Ishikawa (cell line): Measurements from ENCODE around the gene DGUOK.

Experiments
- CEBPB ChIP-seq: IDR thresholded peaks from 2 replicates; pipeline ENCODE4 v1.6.1; 2012
- CREB1 ChIP-seq: IDR thresholded peaks from 2 replicates; pipeline ENCODE4 v1.6.1; 2012; ENCODE audit warnings: low read depth
- EGR1 ChIP-seq: IDR thresholded peaks from 2 replicates; pipeline ENCODE4 v1.6.1; 2012
- EP300 ChIP-seq: IDR thresholded peaks from 2 replicates; pipeline ENCODE4 v1.6.1; 2012; ENCODE audit warnings: borderline replicate concordance
- FOXM1 ChIP-seq: IDR thresholded peaks from 2 replicates; pipeline ENCODE4 v1.6.1; 2012; ENCODE audit warnings: low read depth, borderline replicate concordance
- MAX ChIP-seq: IDR thresholded peaks from 2 replicates; pipeline ENCODE4 v1.6.1; 2012
- NFIC ChIP-seq: IDR thresholded peaks from 2 replicates; pipeline ENCODE4 v1.6.1; 2012
- RAD21 ChIP-seq: IDR thresholded peaks from 2 replicates; pipeline ENCODE4 v1.6.1; 2012; ENCODE audit warnings: low read depth
- REST ChIP-seq: IDR thresholded peaks from 2 replicates; pipeline ENCODE4 v1.6.1; 2012; ENCODE audit warnings: low read depth, mild to moderate bottlenecking
- TAF1 ChIP-seq: IDR thresholded peaks from 2 replicates; pipeline ENCODE4 v1.6.1; 2012; ENCODE audit warnings: low read depth, mild to moderate bottlenecking
- TCF12 ChIP-seq: IDR thresholded peaks from 2 replicates; pipeline ENCODE4 v1.6.1; 2012; ENCODE audit warnings: low read depth
- TEAD4 ChIP-seq: IDR thresholded peaks from 2 replicates; pipeline ENCODE4 v1.6.1; 2012
- USF1 ChIP-seq: IDR thresholded peaks from 2 replicates; pipeline ENCODE4 v1.6.1; 2012
- YY1 ChIP-seq: IDR thresholded peaks from 2 replicates; pipeline ENCODE4 v1.6.1; 2012; ENCODE audit warnings: low read depth
- ZBTB7A ChIP-seq: IDR thresholded peaks from 2 replicates; pipeline ENCODE4 v1.6.1; 2012; ENCODE audit warnings: low read depth

Gene DGUOK

GRCh38 chr2:73914667-73915066, 12.0 kb upstream of the DGUOK start:
- TF ChIP-seq TEAD4 (no peak), REST (no peak), EP300 (no peak), NFIC (no peak), FOXM1 (no peak), YY1 (no peak), ZBTB7A (no peak), TAF1 (no peak), USF1 (no peak), MAX (no peak), CREB1 (no peak), CEBPB (no peak), TCF12 (no peak), RAD21 (no peak), EGR1 (no peak)

- TF ChIP-seq REST = no peak
- no peak for TF ChIP-seq TCF12
- TF ChIP-seq MAX = no peak
- no peak for TF ChIP-seq FOXM1
- no peak for TF ChIP-seq ZBTB7A
- TF ChIP-seq RAD21 = no peak
- TF ChIP-seq TAF1 = no peak
- TF ChIP-seq CEBPB = no peak
- TF ChIP-seq USF1 = no peak
- no peak for TF ChIP-seq EGR1
- no peak for TF ChIP-seq TEAD4
Measured at GRCh38 chr2:73915437-73915993, 11.2 kb upstream of the DGUOK start.

- TF ChIP-seq EGR1 = no peak
- no peak for TF ChIP-seq MAX
- no peak for TF ChIP-seq RAD21
- TF ChIP-seq TEAD4 = no peak
- TF ChIP-seq ZBTB7A = no peak
- TF ChIP-seq USF1 = no peak
- TF ChIP-seq CREB1 = no peak
- TF ChIP-seq EP300 = no peak
- TF ChIP-seq NFIC = no peak
- no peak for TF ChIP-seq YY1
- TF ChIP-seq FOXM1 = no peak
- TF ChIP-seq TCF12 = no peak
- TF ChIP-seq TAF1 = no peak
- no peak for TF ChIP-seq CEBPB
- TF ChIP-seq REST = no peak
Measured at GRCh38 chr2:73916666-73917065, 10.0 kb upstream of the DGUOK start.

- TF ChIP-seq TAF1 (no peak), MAX (no peak), USF1 (no peak), FOXM1 (no peak), CEBPB (no peak), NFIC (no peak), EGR1 (no peak), RAD21 (no peak), ZBTB7A (no peak), YY1 (no peak), REST (no peak), EP300 (no peak)
Measured at GRCh38 chr2:73917296-73917695, 9.4 kb upstream of the DGUOK start.
